OCI-LY3 (cell line): Measurements from ENCODE around the gene ACOXL.

Experiments used
- H2AFZ ChIP-seq: fragments of 200-600, 300-600 bp; shearing (Covaris generic); 2 replicates; pipeline ENCODE4 v1.6.0; 2014; ENCODE audit warnings: antibody characterized with exemption, low read depth, low read length
- H3K27ac ChIP-seq: fragments of 200-600, 300-600 bp; sonication (generic); 2 replicates; pipeline ENCODE4 v1.5.1; 2014; ENCODE audit warnings: mild to moderate bottlenecking, low read length, moderate library complexity, mixed read lengths
- H3K27me3 ChIP-seq: fragments of 200-600, 300-600 bp; sonication (generic); 2 replicates; pipeline ENCODE4 v1.6.1; 2014; ENCODE audit warnings: low read depth, low read length, mixed read lengths
- H3K36me3 ChIP-seq: fragments of 200-600, 300-600 bp; sonication (generic); replicated peaks from 2 replicates; pipeline ENCODE3; 2014; ENCODE audit warnings: low read depth, low read length, mixed read lengths
- H3K4me1 ChIP-seq: fragments of 300-600, 200-600 bp; sonication (generic); 2 replicates; pipeline ENCODE4 v1.6.1; 2014; ENCODE audit warnings: low read length, mixed read lengths
- H3K4me2 ChIP-seq: fragments of 200-600, 300-600 bp; sonication (generic); 2 replicates; pipeline ENCODE4 v1.6.1; 2014; ENCODE audit warnings: low read length, mixed read lengths
- H3K4me3 ChIP-seq: fragments of 300-600, 200-600 bp; sonication (generic); 2 replicates; pipeline ENCODE4 v1.5.1; 2014; ENCODE audit warnings: antibody characterized with exemption, mild to moderate bottlenecking, low read length, moderate library complexity
- H3K79me2 ChIP-seq: fragments of 300-600, 200-600 bp; shearing (Covaris generic); 2 replicates; pipeline ENCODE4 v1.6.1; 2014; ENCODE audit warnings: mild to moderate bottlenecking, low read length, mixed read lengths
- H3K9ac ChIP-seq: fragments of 300-600, 200-600 bp; shearing (Covaris generic); 2 replicates; pipeline ENCODE4 v1.6.0; 2014; ENCODE audit warnings: mild to moderate bottlenecking, low read length, moderate library complexity
- H3K9me3 ChIP-seq: fragments of 200-600, 300-600 bp; shearing (Covaris generic); 2 replicates; pipeline ENCODE4 v1.6.1; 2014; ENCODE audit warnings: low read length, mixed read lengths; ENCODE audit not compliant: insufficient read depth
- H4K20me1 ChIP-seq: fragments of 200-600, 300-600 bp; sonication (generic); 2 replicates; pipeline ENCODE4 v1.6.1; 2016; ENCODE audit warnings: low read length, mixed read lengths; ENCODE audit not compliant: insufficient read depth
- EZH2phosphoT487 ChIP-seq: fragments of 200-600 bp; shearing (Covaris generic); IDR thresholded peaks from 2 replicates; pipeline ENCODE4 v1.6.1; 2018; ENCODE audit warnings: antibody characterized with exemption, mixed run types, low read depth
- TF ChIP-seq, protein P1 (sequence below): fragments of 200-600, 300-600 bp; sonication (generic); IDR thresholded peaks from 2 replicates; pipeline ENCODE4 v1.5.1; 2014; ENCODE audit warnings: antibody characterized with exemption, low read length, low read depth

The ACOXL gene

DNA sequence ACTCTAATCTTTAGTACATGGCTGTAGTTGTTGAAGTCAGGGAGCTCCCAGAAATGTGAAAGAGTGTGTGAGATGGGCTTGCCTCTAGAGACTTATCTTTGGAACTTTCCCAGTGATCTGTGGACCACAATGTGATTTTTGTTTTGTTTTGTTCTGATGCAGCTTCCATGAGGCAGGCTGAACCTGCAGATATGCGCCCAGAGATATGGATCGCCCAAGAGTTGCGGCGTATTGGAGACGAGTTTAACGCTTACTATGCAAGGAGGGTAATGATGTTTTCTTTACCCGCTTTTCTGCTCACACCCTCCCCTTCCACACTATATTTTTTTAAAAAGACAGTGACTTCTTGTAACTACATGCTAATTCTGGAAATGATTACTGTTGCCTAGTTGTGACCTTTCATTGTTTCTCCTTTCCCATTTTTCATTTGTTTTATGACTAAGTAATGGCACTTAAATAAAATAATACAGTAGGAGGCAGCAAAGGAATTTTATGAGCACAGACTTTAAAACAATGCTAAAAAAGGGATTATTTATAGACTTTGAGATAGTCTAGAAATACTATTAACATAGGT lies 417.6 kb downstream of the ACOXL start:
- peaks cover 7% of the 10 kb centered on the region; the same call in 1 of the 2 replicates for H3K79me2 ChIP-seq
- no peak overlapping the region for H3K4me3 ChIP-seq
- peaks cover 35% of the 10 kb centered on the region for H3K36me3 ChIP-seq
- no peaks in the 10 kb centered on the region for H3K9me3 ChIP-seq
- H3K9ac ChIP-seq: no peak overlapping the region
- H3K4me2 ChIP-seq: no peak overlapping the region
- H3K4me1 ChIP-seq: peaks cover 26% of the 10 kb centered on the region
- peaks cover 44% of the 10 kb centered on the region for H3K27me3 ChIP-seq
- TF ChIP-seq, protein P1, sequence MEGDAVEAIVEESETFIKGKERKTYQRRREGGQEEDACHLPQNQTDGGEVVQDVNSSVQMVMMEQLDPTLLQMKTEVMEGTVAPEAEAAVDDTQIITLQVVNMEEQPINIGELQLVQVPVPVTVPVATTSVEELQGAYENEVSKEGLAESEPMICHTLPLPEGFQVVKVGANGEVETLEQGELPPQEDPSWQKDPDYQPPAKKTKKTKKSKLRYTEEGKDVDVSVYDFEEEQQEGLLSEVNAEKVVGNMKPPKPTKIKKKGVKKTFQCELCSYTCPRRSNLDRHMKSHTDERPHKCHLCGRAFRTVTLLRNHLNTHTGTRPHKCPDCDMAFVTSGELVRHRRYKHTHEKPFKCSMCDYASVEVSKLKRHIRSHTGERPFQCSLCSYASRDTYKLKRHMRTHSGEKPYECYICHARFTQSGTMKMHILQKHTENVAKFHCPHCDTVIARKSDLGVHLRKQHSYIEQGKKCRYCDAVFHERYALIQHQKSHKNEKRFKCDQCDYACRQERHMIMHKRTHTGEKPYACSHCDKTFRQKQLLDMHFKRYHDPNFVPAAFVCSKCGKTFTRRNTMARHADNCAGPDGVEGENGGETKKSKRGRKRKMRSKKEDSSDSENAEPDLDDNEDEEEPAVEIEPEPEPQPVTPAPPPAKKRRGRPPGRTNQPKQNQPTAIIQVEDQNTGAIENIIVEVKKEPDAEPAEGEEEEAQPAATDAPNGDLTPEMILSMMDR: no peak
- TF ChIP-seq EZH2phosphoT487: no peak
- no peak overlapping the region for H3K27ac ChIP-seq
- peaks cover 72% of the 10 kb centered on the region for H4K20me1 ChIP-seq
- H2AFZ ChIP-seq: no peak overlapping the region

DNA sequence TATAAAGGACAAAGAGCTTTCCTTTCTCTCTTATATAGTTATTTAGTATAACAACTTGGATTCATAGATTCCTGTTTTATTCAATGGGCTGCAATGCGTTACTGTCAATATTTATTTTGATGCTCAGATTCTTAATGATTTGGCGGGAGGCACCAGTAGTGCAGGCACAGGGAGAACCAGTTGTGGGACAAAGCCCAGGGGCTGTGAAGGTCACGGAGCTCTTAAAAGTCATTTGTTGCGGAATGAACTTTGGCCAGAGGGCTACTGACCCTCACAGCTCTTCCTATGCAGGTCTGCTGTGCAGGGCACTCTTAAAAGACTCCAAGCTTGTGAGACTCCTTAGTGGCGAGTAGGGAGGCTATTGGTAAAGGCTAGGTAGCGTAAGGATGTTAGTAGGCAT lies 422.4 kb downstream of the ACOXL start:
- peaks cover 50% of the 10 kb centered on the region for H3K36me3 ChIP-seq
- peaks cover 44% of the 10 kb centered on the region for H3K27me3 ChIP-seq
- H3K4me1 ChIP-seq: peaks cover 45% of the 10 kb centered on the region
- H2AFZ ChIP-seq: no peak overlapping the region
- no peak overlapping the region for H3K4me2 ChIP-seq
- peaks cover 66% of the 10 kb centered on the region for H4K20me1 ChIP-seq
- H3K27ac ChIP-seq: no peak overlapping the region
- no peak overlapping the region for H3K9ac ChIP-seq
- H3K9me3 ChIP-seq: no peaks in the 10 kb centered on the region
- H3K4me3 ChIP-seq: no peak overlapping the region
- H3K79me2 ChIP-seq: peaks cover 9% of the 10 kb centered on the region; the same call in 1 of the 2 replicates
- no peak for TF ChIP-seq EZH2phosphoT487
- TF ChIP-seq, protein P1: no peak

DNA sequence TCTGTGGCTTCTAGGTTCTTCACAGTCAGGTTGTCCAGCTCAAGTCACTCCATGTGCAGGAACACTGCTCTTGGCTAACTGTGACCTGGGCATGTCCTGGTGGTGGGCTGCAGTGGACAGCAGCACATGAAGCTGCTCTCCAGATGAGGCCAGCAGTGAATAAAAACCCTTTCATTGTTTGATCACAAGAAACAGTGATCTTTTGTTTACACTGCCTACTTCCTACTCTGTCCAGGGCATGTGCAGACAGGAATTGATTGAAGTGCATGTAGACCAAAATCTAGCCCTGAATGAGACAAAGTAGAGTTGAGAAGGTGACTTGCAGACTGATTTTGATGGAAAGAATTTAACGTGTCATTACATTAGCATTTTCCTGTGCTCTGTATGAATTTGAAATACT lies 423.2 kb downstream of the ACOXL start:
- Histone ChIP-seq H3K4me1 (peaks cover 54% of the 10 kb centered on the region), H3K36me3 (peaks cover 57% of the 10 kb centered on the region), H3K9ac (no peak overlapping the region), H3K27me3 (peaks cover 52% of the 10 kb centered on the region), H3K79me2 (peaks cover 9% of the 10 kb centered on the region; the same call in 1 of the 2 replicates), H3K4me2 (peak overlapping the region; percentile 46; the same call in 1 of the 2 replicates), H4K20me1 (peaks cover 68% of the 10 kb centered on the region), H3K4me3 (no peak overlapping the region), H3K27ac (no peak overlapping the region), H2AFZ (no peak overlapping the region), H3K9me3 (no peaks in the 10 kb centered on the region)
- no peak for TF ChIP-seq EZH2phosphoT487
- TF ChIP-seq, protein P1: no peak

DNA sequence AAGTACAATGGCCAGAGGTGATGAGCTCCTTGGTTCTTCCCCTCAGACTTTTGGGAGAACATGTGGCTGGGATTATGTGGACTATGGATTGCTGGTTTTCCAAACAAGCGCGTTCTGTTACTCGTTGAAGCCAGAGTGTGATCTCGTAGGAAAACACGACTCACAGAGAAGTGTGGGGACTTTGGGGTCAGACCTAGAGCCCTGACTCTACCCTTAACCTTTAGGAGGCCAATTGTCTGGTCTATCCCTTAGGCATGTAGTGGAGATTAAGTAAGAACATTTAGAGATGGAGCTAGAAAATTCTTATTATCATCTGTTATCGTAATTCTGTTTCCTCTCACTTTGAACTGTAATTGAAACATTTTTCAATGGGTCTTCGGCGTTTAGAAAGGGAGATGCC lies 424.2 kb downstream of the ACOXL start:
- Histone ChIP-seq H3K79me2 (peaks cover 9% of the 10 kb centered on the region; the same call in 1 of the 2 replicates), H3K27ac (peak overlapping the region; percentile 97), H3K4me1 (peaks cover 63% of the 10 kb centered on the region), H4K20me1 (peaks cover 74% of the 10 kb centered on the region), H3K9me3 (no peaks in the 10 kb centered on the region), H3K27me3 (peaks cover 60% of the 10 kb centered on the region), H3K4me3 (peak overlapping the region; percentile 12), H2AFZ (no peak overlapping the region), H3K4me2 (peak overlapping the region; percentile 46), H3K9ac (no peak overlapping the region), H3K36me3 (peaks cover 62% of the 10 kb centered on the region)
- no peak for TF ChIP-seq EZH2phosphoT487
- TF ChIP-seq, protein P1: no peak
